Right ventricle myocardium superior (tissue), 1 donor: Measurements from ENCODE around the gene TENM3. TPM values are rescaled to one million over a fixed set of nuclear protein-coding genes. Genes with fewer than 3 reads are reported as not detected.
A peak's percentile ranks its signal among the peaks of the same experiment; 100 is the strongest.

Experiments
- ATAC-seq: fragments of 200-7000 bp; cut with Tn5 transposase; one replicate; pipeline ENCODE4 v1.9.1; 2020; ENCODE audit warnings: mild to moderate bottlenecking; ENCODE audit not compliant: poor library complexity
- DNase-seq: peaks from one replicate; pipeline ENCODE4 v3.0.0-alpha.2; 2020
- intact Hi-C: fragments of 100-400 bp; cut with DNase I; formaldehyde crosslinking; loops from one replicate; pipeline ENCODE4 v1.11.2; 2022
- total RNA-seq: library from RNA; stranded (reverse); fragmentation: NEBNext Ultra II Directional; extraction: Animal tissue kit (Norgen Biotek cat#: 25700); gene quantifications from one replicate; pipeline ENCODE4 v1.2.1, GENCODE V29; 2021
- donor health status: DM: no; HTN: yes; CAD: no; lungs with severe emphysema.

The TENM3 gene
- total RNA-seq, 1 donor from 2014 or later = 3.0 TPM

GRCh38 chr4:182649698-182650477, 406.7 kb downstream of the TENM3 start:
- DNase-seq = no peak
- intact Hi-C loops = no loop called here
- no peak for ATAC-seq

GRCh38 chr4:182653596-182653995, 410.4 kb downstream of the TENM3 start:
- intact Hi-C loops = no loop called here

GRCh38 chr4:182655340-182655739, 412.1 kb downstream of the TENM3 start:
- no peak for ATAC-seq
- intact Hi-C loops = no loop called here

More at GRCh38 chr4:182653596-182653995, 410.4 kb downstream of the TENM3 start:
- DNase-seq (no peak), ATAC-seq (no peak)

DNA sequence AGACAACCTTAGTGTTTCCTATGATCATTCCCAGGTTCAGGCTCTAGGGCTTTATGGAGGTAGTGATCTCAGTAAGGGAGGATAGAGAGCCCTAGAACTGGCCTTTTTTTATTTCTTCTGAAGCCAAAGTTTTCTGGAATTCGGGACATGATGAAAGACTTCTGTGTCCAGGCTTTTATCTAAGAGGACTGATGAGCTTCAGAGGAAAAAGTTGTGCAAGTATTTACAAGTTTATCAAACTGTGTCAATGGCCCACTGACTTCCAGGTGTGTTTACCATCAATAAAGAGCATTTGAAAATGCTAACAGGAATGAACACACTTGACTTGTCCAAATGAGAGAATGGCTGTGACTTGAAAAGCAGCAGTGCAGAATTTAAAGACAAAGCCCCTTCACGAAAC, 419.3 kb downstream of the TENM3 start:
- ATAC-seq (no peak), DNase-seq (no peak)
- intact Hi-C loops = no loop called here

More at GRCh38 chr4:182655340-182655739, 412.1 kb downstream of the TENM3 start:
- no peak for DNase-seq

GRCh38 chr4:182671231-182671630, 428.0 kb downstream of the TENM3 start:
- DNase-seq (no peak), ATAC-seq (no peak)
- intact Hi-C loops = no loop called here

DNA sequence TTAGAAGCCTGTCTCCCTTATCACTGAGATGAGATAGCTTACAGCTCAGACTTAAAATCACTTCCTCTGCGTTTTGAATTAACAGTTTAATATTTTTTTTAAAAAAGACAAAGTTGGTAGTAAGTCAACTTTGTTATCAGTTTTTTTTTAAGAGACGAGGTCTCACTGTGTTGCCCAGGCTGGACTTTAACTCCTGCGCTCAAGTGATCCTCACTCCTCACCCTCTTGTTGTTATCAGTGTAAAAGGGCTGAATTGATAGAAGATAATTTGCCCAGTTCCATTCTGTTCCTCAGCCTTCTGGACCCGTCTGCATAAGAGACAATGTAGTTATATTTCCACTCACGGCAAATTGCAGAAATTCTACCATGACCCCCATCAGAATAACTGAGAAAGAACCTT, 428.5 kb downstream of the TENM3 start:
- ATAC-seq (no peak), DNase-seq (no peak)
- intact Hi-C loops = no loop called here

GRCh38 chr4:182678590-182678989, 435.4 kb downstream of the TENM3 start:
- no peak for DNase-seq
- intact Hi-C loops = no loop called here
- ATAC-seq = peak; percentile 61

- peak; percentile 70 for ATAC-seq
- intact Hi-C loops = no loop called here
- no peak for DNase-seq
These were observed 436.3 kb downstream of the TENM3 start for GRCh38 chr4:182679533-182679932.

DNA sequence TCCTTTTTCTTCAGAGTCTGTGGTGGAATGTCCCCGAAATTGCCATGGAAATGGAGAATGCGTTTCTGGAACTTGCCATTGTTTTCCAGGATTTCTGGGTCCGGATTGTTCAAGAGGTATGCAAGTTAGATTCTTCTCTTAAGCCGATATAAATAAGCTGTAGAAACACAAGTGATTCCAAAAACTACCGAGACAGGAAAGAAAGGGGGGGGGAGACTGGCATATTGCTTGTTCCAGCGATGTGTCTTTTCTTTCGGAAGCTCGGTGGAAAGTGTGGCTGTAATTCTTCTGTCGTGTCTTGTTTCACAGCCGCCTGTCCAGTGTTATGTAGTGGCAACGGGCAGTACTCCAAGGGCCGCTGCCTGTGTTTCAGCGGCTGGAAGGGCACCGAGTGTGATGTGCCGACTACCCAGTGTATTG, 437.0 kb downstream of the TENM3 start:
- intact Hi-C loops = no loop called here
- ATAC-seq (peak; percentile 91), DNase-seq (peak; percentile 66)

DNA sequence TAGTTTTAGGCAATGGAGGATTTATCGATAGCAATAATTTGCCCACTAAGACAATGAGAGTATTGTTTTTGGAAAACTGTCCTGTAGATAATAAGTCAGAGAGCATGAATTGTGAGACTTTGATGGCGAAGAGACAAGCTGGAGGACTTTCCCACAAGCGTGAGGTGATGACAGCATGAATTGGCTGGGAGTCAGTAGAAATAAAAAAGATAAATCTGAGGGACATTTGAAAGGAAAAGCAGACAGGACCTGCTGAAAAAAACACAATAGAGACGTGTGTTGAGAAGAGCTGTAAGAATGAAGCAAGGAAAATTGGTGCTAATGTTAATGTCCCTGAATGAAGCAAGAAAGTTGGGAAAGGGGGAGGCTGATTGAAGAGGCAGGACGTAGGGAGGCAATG, 440.5 kb downstream of the TENM3 start:
- intact Hi-C loops = no loop called here
- ATAC-seq (peak; percentile 41), DNase-seq (no peak)

- no peak for ATAC-seq
- no peak for DNase-seq
- intact Hi-C loops = no loop called here
These were observed 441.6 kb downstream of the TENM3 start for GRCh38 chr4:182684796-182685195.

- DNase-seq (no peak), ATAC-seq (no peak)
- intact Hi-C loops = no loop called here
These were observed 444.9 kb downstream of the TENM3 start for GRCh38 chr4:182688081-182688480.

DNA sequence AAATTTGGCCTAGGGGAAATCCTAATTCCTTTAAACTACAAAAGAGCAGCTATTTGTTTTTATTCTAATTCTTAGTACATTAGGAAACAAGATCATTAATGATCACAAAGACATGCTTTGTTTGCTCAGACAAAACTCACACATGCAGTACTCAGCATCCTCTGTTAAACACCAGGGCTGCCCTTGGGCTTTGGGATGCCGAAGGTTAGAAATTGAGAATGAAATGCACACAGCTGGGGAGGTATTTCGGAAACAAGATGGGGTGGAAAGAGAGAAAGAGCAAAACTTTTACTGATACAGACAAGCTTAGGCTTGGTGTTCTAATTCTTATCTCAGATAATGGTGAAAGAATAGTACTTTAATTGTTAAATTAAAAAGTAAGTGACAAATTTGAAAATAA, 451.3 kb downstream of the TENM3 start:
- ATAC-seq (peak; percentile 44), DNase-seq (no peak)
- intact Hi-C loops = no loop called here

- intact Hi-C loops = no loop called here
- peak; percentile 43 for DNase-seq
These were observed 451.8 kb downstream of the TENM3 start for GRCh38 chr4:182695009-182695408.

GRCh38 chr4:182695842-182696241, 452.6 kb downstream of the TENM3 start:
- DNase-seq = no peak
- ATAC-seq = no peak
- intact Hi-C loops = no loop called here

More at GRCh38 chr4:182695009-182695408, 451.8 kb downstream of the TENM3 start:
- ATAC-seq = peak; percentile 97

GRCh38 chr4:182697094-182697493, 453.9 kb downstream of the TENM3 start:
- intact Hi-C loops = no loop called here
- DNase-seq (no peak), ATAC-seq (no peak)

- no peak for DNase-seq
- no peak for ATAC-seq
- intact Hi-C loops = no loop called here
These were observed 455.0 kb downstream of the TENM3 start for GRCh38 chr4:182698212-182698611.

- DNase-seq (no peak), ATAC-seq (no peak)
- intact Hi-C loops = no loop called here
These were observed 456.0 kb downstream of the TENM3 start for GRCh38 chr4:182699201-182699600.

GRCh38 chr4:182699795-182700194, 456.6 kb downstream of the TENM3 start:
- no peak for ATAC-seq
- intact Hi-C loops = no loop called here
- DNase-seq = no peak

GRCh38 chr4:182700362-182701160, 457.4 kb downstream of the TENM3 start:
- no peak for ATAC-seq
- intact Hi-C loops = no loop called here
- no peak for DNase-seq
